GM12801 (cell line): ENCODE data around the gene KRTAP10-11.

Source experiments
- TF ChIP-seq, protein P1 (sequence below): IDR thresholded peaks from one replicate; pipeline ENCODE4 v1.5.1; 2011; ENCODE audit warnings: control low read depth; ENCODE audit not compliant: insufficient read length; ENCODE audit errors: extremely low read depth

KRTAP10-11 gene

DNA sequence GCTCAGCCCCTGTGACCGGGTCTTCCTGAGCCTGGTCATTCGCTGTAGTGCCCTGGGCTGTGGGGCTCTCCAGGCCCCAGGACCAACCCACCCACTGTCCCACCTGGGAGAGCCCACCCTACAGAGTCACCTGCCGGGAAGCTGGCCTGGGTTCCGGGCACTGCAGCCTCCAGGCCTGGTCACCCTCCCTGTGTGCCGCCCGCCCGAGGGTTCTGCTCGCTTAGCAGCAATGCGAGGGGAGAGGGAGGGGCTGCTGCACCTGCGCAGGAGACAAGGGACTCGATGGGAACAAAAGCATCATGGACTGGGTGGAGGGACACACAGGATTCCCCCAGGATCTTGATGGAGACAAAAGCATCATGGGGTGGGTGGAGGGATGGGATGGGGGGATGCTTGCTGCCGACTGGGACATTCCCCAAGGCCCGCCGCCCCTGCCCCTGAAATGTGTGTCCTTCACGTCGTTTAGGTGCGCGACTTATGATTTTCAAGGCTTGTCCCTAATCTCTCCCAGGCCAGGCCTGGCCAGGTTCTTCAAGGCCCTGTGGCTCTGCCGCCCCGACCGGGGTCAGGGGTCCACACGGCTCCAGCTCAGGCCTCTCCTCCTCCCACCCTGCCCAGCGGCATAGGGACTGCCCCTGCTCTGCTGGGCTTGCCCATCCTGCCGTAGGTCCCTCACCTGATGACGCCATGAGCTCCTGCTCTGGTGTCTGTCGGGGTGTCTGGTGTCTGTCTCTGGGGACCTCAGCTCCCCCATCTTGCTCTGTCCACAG is 32.6 kb upstream of the KRTAP10-11 start:
- TF ChIP-seq, protein P1, sequence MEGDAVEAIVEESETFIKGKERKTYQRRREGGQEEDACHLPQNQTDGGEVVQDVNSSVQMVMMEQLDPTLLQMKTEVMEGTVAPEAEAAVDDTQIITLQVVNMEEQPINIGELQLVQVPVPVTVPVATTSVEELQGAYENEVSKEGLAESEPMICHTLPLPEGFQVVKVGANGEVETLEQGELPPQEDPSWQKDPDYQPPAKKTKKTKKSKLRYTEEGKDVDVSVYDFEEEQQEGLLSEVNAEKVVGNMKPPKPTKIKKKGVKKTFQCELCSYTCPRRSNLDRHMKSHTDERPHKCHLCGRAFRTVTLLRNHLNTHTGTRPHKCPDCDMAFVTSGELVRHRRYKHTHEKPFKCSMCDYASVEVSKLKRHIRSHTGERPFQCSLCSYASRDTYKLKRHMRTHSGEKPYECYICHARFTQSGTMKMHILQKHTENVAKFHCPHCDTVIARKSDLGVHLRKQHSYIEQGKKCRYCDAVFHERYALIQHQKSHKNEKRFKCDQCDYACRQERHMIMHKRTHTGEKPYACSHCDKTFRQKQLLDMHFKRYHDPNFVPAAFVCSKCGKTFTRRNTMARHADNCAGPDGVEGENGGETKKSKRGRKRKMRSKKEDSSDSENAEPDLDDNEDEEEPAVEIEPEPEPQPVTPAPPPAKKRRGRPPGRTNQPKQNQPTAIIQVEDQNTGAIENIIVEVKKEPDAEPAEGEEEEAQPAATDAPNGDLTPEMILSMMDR: no peak

GRCh38 chr21:44614161-44614631 is 32.0 kb upstream of the KRTAP10-11 start:
- TF ChIP-seq, protein P1: no peak

DNA sequence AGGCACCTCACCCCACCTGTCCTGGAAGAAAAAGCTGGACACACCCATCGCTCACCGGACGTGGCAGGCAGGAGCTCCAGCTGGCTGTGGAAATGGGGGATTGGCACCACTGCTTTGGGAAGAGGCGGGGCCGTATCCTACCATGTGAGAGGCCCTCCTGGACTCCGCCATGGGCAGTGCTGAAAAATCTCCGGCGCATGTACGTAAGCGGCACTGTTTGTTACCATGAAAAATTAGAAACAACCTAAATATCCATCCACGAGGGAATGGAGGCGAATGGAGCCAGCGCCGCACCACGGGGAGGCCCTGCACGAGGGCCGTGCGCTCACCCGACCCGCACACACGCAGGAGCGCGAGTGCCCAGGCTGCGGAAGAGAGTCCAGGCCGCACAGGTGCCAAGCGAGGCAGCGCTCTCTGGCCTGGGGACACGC is 31.2 kb upstream of the KRTAP10-11 start:
- TF ChIP-seq, protein P1: no peak

DNA sequence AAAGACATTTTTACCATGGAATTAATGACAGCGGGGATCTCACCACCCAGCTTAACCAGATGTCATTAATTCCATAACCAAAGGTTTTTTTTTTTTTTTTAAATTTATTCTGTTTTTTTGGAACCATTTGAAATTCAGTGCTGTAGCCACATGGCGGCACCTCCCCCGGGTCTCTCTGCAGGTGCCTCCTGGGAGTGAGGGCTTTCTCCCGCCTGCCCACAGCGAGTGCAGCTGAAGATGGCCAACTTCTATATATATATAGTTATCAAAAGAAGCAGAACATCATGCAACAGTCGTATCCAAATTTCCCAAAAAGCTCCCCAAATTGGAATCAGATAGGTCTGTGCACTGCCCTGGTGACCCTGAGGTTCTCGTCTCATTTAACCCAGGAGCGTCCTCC is 30.7 kb upstream of the KRTAP10-11 start:
- TF ChIP-seq, protein P1: no peak

DNA sequence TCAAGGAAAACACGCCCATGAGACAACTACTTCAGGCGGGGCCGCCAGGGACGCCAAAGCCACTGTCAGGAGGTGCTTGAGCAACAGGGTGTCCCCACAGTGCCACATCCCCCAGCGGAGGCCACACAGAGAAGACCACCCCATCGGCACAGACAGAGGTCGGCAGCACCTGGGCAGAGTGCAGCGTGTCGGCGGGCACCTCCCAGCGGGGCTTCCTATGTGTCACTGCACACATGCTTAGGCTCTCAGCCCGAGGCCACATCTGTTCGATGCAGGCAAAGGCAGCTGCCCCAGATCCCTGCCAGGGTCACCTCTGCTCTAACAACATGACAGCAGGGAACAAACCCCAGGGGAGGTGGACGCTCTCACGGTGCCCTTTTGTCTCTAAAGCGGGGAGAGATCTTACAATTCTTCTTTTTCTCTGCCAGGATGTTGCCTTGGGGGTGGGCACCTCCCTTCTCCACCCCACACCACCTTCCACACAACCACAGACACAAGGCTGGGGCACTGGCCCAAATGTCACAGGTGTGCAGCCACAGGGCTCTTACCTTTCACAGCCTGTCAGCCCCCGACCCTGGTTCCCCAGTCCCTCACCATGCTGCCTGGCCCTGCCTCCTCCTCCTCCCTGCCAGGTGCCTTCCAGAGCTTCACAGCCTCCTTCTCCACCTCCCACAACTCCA is 30.2 kb upstream of the KRTAP10-11 start:
- TF ChIP-seq, protein P1: no peak

DNA sequence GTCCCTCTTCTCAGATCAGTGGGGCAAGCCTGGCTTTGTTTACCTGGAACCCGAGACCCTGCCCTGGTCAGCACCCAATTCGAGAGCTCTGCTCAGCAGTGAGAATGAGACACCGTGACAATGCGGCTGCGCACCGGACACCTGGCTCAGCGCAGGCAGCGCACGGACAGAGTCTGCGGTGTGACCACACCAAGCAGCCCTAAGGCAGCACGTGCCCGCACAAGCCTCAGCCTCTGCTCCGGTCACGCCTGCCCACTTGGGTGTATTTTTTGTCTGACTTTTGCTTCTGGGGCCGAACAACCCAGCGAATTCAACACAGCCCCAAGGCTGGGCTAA is 29.7 kb upstream of the KRTAP10-11 start:
- TF ChIP-seq, protein P1: no peak

DNA sequence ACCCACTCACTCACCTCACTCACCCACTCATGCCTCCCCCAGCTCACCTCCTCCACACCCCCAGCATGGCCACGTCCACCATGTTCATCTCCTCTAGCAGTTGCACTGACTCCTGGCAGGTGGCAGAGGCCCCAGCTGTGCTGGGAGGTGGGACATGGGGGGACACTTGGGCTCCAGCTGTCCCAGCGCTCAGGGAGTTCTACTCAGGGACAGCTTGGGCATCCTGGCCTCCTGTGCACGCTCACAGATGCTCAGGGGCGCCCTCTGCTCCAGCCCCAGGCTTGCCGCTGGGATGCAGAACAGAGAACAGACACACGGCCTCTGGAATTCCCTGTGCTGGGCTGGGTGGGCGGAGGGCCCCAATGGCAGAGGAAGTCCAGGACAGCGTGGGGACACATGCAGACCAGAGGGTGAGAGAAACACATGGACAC is 29.1 kb upstream of the KRTAP10-11 start:
- TF ChIP-seq, protein P1: no peak
